GM18517 (cell line): Measurements from ENCODE around the gene ENSA.
"Not testable (repeated sequence)": the region's sequence is repeated elsewhere in the genome, so short reads cannot be mapped to it uniquely, and the experiment has no call there.

Experiments
- ATAC-seq: cut with Tn5 transposase; IDR thresholded peaks from one replicate; pipeline ENCODE4 v1.9.1; 2021; ENCODE audit warnings: mild to moderate bottlenecking, moderate library complexity; ENCODE audit not compliant: unreplicated experiment

ENSA gene, protein sequence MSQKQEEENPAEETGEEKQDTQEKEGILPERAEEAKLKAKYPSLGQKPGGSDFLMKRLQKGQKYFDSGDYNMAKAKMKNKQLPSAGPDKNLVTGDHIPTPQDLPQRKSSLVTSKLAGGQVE

DNA sequence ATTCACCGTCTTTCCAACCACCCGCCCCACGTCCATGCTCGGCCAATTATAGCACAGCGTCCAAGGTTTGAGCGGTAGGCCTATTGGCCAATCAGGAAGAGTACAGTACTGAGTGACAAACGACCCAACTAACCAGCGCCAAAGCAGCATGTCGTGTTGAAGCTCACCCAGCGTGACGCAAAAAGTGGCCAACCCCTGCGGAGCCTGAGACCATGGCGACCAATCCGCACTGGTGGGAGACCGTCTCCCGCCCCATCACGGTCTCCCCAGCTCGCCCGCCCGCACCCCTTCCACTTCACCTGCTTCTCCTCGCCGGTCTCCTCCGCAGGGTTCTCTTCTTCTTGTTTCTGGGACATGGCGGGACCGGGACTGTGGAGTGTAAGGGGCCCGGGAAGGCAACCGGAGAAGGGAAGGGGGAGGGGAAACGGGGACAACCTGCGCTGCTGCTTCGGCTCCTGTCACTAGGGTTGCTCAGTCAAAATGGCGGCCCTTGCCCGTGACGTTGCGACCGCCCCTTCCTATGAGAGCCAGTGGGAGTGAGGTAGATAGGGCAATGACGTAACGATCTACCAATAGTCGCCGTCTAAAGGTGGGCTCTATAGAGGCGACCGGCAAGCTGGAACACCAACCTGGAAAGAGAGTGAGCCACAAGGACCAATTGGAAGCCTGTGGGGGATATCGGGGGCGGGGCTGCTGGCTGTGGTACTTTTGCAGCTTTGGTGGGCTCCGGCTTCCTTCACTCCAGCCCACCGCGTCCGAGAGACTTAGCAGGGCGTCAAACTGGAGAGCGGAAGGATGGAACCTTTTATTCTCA lies at the start of gene ENSA:
Gene ENSA, minus strand, starts transcription at position 498 of the 814 bp plus-strand sequence. Its CDS starts 142 bp downstream, at position 356.
- ATAC-seq = peak; percentile 93

DNA sequence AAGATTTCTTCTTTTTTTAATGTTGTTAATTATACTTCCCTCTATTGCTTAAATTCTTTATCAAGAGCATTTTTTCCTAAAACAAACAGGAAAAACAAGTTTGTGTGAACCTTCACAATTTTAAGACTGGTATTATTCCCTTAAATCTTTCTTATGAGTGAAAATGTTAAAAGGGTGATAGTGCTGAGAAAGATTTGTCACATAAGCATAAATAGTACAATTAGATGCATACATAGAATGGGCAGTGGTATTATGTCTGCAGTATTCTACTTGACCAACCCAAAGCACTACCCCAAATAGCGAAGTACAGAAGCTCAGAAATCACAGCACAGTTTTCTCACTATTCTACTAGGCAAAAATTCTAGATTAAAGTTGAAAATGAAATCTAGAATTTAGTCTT lies 49.6 kb upstream of the ENSA start:
- no peak for ATAC-seq

DNA sequence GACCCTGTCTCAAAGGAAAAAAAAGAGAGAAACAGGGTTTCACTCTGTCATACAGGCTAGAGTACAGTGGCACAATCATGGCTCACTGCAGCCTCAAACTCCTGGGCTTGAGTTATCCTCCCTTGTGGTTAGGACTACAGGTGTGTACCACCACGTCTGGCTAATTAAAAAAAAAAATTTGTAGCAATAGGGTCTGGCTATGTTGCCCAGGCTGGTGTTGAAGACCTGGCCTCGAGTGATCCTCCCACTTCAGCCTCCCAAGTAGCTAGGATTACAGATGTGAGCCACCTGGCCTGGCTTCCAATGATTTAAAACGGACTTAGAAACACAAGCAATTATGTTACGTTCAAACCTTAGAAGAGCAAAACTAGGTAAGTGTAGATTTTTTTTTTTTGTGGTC lies 45.5 kb upstream of the ENSA start:
- no peak for ATAC-seq

DNA sequence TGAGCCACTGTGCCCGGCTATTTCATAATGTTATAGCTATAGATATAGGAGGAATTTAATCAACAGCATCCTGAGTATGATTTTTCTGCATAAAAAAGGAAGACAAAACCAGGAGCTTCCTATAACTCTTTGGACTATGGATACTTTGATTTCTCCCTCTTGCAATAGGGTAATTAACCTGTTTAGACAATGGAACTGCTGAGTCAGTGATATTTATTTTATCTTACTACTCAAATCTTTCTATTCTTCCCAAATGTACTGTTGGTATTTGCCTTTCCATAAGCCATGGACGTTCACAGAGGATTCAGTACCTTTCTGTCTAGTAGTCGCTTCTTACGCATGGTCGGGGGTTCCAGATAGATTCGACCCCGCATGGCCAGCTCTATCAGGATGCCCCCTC lies 33.9 kb upstream of the ENSA start:
- ATAC-seq = no peak

DNA sequence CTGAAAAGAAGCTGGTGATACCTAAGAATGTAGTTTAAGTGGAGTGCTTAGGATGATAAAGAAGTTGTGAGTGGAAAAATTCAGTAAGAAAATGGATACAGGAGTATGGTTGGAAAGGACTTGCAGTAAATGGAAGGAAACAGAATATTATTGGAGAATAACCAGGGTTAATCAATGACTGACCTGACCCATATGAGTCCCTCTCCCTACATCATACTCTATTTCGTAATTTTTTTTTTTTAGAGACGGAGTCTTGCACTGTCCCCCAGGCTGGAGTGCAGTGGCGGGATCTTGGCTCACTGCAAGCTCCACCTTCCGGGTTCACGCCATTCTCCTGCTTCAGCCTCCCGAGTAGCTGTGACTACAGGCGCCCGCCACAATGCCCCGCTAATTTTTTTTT lies 33.4 kb upstream of the ENSA start:
- ATAC-seq = no peak

DNA sequence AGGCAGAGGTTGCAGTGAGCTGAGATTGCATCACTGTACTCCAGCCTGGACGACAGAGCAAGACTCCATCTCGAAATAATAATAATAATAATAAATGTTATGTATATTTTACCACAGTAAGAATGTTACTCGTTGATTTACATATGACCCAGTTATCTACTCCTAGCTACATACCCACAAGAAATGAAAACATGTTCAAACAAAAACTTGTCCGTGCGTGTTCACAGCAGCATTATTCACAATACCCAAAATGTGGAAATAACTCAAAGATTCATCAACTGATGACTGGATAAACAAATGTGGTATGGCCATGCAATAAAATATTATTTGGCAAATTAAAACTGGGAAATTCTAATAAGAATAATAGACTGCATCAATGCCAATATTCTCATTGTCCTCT lies 31.7 kb upstream of the ENSA start:
- ATAC-seq = no peak

DNA sequence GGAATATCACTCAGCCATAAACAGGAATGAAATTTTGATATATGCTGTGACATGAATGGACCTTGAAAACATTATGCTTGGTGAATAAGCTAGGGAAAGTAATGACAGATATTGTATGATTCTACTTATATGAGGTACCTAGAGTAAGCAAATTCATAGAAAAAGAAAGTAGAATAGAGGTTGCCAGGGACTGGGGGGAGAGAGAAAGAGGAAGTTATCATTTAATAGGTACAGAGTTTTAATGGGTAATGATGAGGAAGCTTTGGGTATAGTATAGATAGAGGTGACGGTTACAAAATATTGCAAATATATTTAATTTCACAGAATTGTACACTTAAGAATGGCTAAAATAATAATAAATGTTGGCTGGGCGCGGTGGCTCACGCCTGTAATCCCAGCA lies 31.2 kb upstream of the ENSA start:
- no peak for ATAC-seq

DNA sequence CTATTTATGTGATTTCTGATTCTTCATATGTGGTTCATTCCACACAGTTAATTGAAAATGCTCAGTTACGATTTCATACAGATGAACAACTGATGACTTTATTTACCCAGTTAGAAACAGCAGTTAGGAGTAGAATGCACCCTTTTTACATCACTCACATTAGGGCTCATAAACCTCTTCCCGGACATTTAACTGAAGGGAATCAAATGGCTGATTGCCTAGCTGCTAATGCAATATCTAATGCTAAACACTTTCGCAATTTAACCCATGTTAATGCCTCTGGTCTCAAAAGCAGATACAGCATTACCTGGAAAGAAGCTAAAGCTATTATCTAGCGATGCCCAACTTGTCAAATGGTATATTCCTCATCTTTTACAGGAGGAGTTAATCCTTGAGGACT lies 27.7 kb upstream of the ENSA start:
- ATAC-seq = not testable (repeated sequence)

DNA sequence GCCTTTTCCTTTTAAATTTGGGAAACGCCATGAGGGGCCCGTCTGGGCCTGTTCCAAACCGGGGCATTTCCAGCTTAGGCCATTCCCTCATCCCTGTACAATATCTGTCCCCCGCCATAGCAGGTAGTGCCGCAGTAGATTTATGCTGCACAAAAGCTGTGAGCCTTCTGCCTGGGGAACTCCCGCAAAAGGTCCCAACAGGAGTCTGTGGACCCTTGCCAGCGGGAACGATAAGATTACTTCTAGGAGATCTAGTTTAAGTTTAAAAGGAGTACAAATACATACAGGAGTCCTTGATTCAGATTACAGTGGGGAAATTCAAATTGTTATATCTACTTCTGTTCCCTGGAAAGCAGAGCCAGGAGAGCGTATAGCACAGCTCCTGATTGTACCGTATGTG lies 25.2 kb upstream of the ENSA start:
- not testable (repeated sequence) for ATAC-seq

DNA sequence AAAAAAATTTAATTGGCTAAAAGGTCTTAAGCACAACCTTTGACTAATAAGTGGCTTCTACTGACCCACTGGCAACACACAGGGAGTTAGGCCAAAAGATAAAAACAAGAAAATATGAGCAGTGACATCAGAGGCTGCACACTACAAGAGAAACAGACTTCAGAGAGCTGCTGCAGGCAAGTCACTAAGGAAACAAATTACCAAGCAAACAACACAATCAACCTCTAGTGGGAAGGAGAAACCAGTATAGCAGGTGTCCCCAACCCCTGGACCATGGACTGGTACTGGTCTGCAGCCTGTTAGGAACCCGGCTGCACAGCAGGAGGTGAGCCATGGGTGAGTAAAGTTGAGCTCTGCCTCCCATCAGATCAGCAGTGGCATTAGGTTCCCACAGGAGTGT lies 20.8 kb upstream of the ENSA start:
- ATAC-seq = no peak

DNA sequence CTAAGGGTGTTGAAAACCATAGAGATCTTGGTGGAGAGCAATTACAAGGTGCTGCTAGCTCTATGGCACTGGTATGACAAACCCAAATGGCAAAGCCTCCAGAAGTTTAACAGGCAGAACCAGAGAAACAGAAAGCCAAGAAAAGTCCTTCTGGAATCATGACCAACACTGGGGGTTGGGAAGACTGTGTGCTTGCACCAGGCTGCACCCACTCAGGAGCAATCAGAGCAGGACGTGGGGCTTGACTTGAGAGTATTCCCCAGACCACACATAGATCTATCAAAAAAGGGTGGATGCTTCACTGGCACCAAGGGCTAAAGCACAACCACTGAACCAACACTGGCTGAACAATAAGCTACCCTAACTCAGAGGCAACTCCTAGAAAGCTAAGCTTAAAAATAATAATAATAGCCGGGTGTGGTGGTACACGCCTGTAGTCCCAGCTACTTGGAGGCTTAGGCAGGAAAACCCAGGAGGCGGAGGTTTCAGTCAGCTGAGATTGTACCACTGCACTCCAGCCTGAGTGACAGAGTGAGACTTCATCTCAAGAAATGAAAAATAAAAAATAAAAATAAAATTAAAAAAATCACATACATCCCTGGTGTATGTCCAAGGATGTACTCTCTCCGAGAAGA lies 20.1 kb upstream of the ENSA start:
- no peak for ATAC-seq

DNA sequence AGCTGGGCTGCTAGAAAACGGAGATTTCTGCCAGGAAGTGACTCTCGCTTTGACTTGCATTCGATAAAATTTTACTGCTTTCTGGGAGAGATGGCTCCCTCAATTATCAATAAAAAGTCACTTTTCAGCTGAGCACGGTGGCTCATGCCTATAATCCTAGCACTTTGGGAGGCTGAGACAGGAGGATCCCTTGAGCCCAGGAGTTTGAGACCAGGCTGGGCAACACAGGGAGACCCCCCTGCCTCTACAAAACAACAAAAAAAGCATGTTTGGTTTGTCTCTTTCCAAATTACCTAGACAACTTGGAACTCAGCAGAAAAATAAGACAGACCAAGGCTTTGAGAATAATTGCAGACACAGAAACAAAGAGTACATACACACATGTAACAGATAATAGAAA lies 12.9 kb upstream of the ENSA start:
- ATAC-seq = no peak

DNA sequence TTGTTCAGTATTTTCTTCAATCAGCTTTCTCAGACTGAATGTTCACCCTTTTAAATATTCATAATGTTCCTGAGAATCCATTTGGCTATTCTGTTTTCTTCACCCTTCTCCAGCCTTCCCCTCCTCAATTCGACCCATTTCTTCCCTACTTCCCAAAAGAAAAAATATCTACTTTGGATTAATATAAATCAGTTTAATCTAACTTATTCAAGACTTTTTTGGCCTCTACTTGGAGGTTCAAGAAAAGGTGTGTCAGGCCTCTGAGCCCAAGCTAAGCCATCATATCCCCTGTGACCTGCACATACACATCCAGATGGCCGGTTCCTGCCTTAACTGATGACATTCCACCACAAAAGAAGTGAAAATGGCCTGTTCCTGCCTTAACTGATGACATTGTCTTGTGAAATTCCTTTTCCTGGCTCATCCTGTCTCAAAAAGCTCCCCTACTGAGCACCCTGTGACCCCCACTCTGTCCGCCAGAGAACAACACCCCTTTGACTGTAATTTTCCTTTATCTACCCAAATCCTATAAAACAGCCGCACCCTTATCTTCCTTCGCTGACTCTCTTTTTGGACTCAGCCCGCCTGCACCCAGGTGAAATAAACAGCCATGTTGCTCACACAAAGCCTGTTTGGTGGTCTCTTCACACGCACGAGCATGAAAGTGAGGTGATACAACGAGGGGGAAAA lies 11.9 kb upstream of the ENSA start:
- ATAC-seq = not testable (repeated sequence)

DNA sequence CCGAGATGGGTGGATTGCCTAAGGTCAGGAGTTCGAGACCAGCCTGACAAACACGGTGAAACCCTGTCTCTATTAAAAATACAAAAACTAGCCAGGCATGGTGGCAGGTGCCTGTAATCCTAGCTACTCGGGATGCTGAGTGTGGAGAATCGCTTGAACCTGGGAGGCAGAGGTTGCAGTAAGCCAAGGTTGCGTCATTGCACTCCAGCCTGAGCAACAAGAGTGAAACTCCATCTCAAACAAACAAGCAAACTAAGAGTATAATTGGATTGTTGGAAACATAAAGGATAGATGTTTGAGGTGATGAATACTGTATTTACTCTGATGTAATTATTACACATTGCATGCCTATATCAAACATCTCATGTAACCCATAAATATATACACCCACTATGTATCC lies 9.0 kb upstream of the ENSA start:
- not testable (repeated sequence) for ATAC-seq

DNA sequence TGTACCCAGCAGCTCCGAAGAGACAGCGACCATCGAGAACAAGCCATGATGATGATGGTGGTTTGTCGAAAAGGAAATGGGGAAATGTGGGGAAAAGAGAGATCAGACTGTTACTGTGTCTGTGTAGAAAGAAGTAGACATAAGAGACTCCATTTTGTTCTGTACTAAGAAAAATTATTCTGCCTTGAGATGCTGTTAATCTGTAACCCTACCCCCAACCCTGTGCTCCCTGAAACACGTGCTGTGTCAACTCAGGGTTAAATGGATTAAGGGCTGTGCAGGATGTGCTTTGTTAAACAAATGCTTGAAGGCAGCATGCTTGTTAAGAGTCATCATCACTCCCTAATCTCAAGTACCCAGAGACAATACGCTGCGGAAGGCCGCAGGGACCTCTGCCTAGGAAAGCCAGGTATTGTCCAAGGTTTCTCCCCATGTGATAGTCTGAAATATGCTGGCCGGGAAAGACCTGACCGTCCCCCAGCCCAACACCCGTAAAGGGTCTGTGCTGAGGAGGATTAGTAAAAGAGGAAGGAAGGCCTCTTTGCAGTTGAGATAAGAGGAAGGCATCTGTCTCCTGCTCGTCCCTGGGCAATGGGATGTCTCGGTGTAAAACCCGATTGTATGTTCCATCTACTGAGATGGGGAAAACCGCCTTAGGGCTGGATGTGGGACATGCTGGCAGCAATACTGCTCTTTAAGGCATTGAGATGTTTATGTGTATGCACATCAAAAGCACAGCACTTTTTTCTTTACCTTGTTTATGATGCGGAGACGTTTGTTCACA lies 5.6 kb upstream of the ENSA start:
- ATAC-seq = not testable (repeated sequence)

DNA sequence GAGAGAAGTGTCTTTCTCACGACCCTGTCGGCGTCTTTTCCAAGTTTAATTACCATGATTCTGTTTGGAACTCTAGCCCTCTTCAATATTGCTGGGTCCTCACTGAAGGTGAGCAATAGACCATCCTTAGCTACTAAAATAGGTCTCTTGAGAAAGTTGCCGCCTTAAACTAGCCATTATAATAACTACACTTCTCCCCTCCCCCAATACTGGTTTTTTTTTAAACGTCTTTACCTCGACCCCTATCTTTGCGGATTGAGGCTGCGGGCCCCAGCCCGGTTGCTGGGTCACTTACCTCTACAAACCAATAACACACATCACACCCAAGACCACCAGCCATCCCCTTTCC lies 672 bp downstream of the ENSA start:
- no peak for ATAC-seq

DNA sequence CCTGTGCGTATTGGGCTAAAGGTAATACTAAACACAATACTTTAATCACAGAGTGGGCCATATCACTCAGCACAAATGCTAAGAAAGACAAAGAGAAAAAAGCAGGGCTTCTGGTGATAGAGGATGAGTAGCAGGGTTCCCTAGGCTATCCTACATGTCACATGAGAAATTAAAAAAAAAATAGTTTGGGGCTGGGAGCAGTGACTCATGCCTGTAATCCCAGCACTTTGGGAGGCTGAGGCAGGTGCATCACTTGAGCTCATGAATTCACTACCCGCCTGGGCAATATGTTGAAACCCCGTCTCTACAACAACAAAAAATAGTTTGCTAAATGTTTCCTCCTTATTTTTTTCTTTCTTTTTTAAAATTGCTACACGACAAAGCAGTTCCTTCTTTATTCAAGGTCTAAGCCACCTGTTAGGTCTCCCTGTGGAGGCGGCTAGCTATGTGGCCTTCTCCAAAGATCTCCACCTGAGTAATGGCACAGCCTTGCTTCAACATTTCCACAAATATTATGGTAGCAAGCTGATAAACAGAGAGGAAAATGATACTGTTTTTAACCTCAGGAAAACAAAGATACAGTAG lies 1.5 kb downstream of the ENSA start:
- no peak for ATAC-seq

DNA sequence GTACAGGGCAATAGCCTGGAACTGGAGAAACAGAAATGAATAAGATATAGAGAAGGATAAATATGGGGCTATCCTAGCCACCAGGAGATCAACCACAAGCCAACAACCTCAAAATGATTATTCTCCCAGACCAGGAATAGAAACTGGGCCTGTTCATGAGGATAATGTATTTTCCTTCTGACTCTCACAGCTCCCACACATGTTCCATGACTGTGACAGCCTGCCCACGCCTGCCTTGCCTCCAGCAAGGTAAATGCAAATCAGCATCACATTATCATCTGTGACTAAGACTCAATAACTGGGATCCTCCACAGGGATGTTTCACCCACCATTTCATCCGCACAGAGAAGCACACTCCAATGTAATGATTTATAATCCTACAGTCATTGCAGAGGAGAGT lies 3.3 kb downstream of the ENSA start:
- no peak for ATAC-seq

DNA sequence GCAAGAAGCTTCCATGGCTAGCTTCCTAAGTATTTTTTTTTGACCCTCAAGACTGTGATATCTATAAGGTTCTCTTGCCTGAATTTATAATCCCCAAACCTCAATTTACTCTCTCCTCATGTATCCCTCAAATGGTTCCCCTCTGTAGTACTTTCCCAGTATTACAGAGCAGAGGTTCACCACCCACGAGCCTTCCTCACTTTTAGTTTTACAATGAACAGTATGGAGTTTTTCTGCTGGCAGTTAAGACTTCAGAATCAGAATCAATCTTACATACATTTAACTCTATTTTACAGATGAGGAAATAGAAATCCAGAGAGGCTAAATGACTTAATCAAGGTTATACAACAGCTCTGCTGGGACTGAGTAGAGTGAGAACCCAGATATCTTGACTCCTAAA lies 4.9 kb downstream of the ENSA start:
- not testable (repeated sequence) for ATAC-seq

DNA sequence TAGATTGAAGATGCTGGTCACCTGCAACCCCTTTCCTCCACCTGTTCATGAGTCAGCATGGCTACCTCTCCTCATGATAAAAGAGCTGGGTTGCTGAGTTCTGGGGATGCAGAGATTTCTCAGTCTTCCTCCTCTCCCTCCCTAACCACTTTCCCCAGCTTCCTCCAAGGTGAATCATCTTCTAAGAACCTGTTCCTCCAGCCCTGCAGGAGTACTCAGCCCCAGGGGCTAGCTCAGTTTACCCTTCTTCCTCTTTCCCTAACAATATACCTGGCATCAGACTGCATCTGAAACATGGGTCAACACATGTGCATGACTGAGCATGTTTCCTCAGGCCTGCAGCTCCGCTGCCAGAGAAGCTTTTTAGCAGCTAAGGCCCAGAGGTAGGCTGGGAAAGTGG lies 5.3 kb downstream of the ENSA start:
- ATAC-seq = not testable (repeated sequence)
